ENCODE results near the gene ZNF335. TPM values are rescaled to one million over a fixed set of nuclear protein-coding genes. Genes with fewer than 3 reads are reported as not detected.

ZNF335 gene, protein sequence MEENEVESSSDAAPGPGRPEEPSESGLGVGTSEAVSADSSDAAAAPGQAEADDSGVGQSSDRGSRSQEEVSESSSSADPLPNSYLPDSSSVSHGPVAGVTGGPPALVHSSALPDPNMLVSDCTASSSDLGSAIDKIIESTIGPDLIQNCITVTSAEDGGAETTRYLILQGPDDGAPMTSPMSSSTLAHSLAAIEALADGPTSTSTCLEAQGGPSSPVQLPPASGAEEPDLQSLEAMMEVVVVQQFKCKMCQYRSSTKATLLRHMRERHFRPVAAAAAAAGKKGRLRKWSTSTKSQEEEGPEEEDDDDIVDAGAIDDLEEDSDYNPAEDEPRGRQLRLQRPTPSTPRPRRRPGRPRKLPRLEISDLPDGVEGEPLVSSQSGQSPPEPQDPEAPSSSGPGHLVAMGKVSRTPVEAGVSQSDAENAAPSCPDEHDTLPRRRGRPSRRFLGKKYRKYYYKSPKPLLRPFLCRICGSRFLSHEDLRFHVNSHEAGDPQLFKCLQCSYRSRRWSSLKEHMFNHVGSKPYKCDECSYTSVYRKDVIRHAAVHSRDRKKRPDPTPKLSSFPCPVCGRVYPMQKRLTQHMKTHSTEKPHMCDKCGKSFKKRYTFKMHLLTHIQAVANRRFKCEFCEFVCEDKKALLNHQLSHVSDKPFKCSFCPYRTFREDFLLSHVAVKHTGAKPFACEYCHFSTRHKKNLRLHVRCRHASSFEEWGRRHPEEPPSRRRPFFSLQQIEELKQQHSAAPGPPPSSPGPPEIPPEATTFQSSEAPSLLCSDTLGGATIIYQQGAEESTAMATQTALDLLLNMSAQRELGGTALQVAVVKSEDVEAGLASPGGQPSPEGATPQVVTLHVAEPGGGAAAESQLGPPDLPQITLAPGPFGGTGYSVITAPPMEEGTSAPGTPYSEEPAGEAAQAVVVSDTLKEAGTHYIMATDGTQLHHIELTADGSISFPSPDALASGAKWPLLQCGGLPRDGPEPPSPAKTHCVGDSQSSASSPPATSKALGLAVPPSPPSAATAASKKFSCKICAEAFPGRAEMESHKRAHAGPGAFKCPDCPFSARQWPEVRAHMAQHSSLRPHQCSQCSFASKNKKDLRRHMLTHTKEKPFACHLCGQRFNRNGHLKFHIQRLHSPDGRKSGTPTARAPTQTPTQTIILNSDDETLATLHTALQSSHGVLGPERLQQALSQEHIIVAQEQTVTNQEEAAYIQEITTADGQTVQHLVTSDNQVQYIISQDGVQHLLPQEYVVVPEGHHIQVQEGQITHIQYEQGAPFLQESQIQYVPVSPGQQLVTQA (N-terminal part only)
- total RNA-seq (2021; fragmentation: NEBNext Ultra II Directional; extraction: Animal tissue kit (Norgen Biotek cat#: 25700)), result 14.6 and 15.9 TPM in 2 replicates
- 12.4 and 17.1 TPM in 2 replicates for polyA plus RNA-seq (2011; rRNA removed)
- 9.0 TPM for polyA plus RNA-seq (2011; cell fraction: cytosol; rRNA removed)
- polyA plus RNA-seq (2011; cell fraction: nucleus; rRNA removed), result 36.3 TPM
- 7.6 to 12.8 TPM (median 11.8 TPM) in 4 replicates for polyA plus RNA-seq (2012, experiment 1 of 2)
- 8.5 TPM for polyA plus RNA-seq (2012, experiment 2 of 2)
- polyA plus RNA-seq (2013, experiment 1 of 2), result 10.1 TPM
- polyA plus RNA-seq (2013, experiment 2 of 2), result 8.8 TPM
- 11.4 and 15.8 TPM in 2 replicates for polyA minus RNA-seq (2011; rRNA and poly(A)+ RNA removed)
- polyA minus RNA-seq (2011; cell fraction: cytosol; rRNA and poly(A)+ RNA removed), result 11.1 TPM
- polyA minus RNA-seq (2011; cell fraction: nucleus; rRNA and poly(A)+ RNA removed), result 31.5 TPM
- long read RNA-seq, experiment 1, partial matches to known transcripts, result 5 of 6 reads
- long read RNA-seq, experiment 1, other reads (novel, unspliced or antisense), result 1 of 6 reads
- long read RNA-seq, experiment 2, partial matches to known transcripts, result 0 of 2 reads
- long read RNA-seq, experiment 2, other reads (novel, unspliced or antisense), result 2 of 2 reads

DNA sequence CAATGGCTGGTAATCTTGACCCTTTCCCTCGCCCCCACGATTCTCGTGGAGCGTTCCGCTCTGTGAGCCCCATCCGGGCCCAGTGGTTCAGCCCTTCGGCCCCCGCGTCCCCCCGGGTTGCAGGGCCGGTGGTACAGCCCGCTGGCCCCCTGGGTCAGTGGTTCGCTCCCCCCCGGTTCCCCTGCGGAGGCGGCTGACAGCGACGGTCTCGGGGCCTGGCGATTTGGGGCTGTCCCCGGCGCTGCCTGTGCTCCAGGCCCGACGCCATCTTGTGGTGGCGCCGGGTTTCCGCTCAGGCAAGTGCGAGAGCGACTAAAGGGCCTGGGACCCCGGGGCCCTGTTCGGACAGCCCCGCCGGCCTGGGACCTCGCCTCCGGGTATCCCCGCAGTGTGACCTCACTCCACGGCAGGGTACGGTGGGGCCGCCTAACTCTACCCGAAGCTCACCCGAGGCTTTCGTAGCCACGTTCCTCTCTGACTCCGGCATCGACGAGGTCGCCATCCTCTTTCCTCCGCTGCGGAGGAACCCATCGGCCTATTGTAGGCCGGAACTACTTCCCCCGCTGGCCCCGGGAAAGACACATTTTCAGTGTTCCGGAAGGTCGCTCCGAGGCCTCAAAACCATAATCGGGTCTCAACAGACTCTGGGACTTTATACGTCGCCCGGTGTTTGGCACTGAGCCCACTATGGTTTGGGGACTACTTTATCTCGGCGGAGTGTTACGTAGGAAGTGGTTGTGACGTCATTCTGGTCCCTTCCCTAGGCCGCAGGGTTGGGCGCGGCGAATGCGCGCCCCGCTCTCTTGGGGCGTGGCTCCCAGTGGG lies at the start of gene ZNF335:
Gene ZNF335 (minus strand): TSS at position 529 of the 825 bp plus-strand sequence. CDS start 793 bp downstream, outside the sequence.
- Histone ChIP-seq H3K79me2 (ENCODE audit: control insufficient read depth in 1 of 2, insufficient read depth in 2 of 2, low read length in 2 of 2) (no peaks in the 10 kb centered on the region), H2AK5ac (ENCODE audit: low read depth, low read length) (no peak within 1 kb of the TSS; the same call in 1 of the 2 replicates), H2BK20ac (ENCODE audit: low read length) (0 out of 2 replicates have a peak within 1 kb of the TSS, but pooled peaks have one; percentile 67), H4K20me1 (replicated peaks in 1 of 2; ENCODE audit: control insufficient read depth in 1 of 2, insufficient read depth in 2 of 2, low read length in 2 of 2) (peaks cover 0 to 2% of the 10 kb centered on the region in 2 experiments), H3K23ac (ENCODE audit: insufficient read length) (no peak within 1 kb of the TSS), H2AFZ (ENCODE audit: low read length) (peak within 1 kb of the TSS; percentile 94), H3K79me1 (ENCODE audit: low read depth, low read length) (no peaks in the 10 kb centered on the region), H4K5ac (ENCODE audit: insufficient read length, low read depth, low read length) (peak within 1 kb of the TSS; percentile 100), H3K4me1 (replicated peaks in 1 of 4; ENCODE audit: control insufficient read depth in 3 of 4, insufficient read depth in 4 of 4, low read length in 3 of 4) (peaks cover 0 to 8% (median 2%) of the 10 kb centered on the region in 4 experiments; a peak in 4 of 7 replicates), H4K91ac (replicated peaks; ENCODE audit: insufficient read length, low read length) (peak within 1 kb of the TSS; percentile 99), H3K4me3 (ENCODE audit: extremely low read depth in 1 of 4, insufficient read depth in 2 of 4, low read depth in 3 of 4, low read length in 4 of 4) (peak within 1 kb of the TSS; percentile 67 to 99 (median 82)), H2BK120ac (replicated peaks; ENCODE audit: low read depth, low read length) (peak within 1 kb of the TSS; percentile 100), H3K27ac (ENCODE audit: low read depth, low read length) (peak within 1 kb of the TSS; percentile 100), H2BK15ac (ENCODE audit: low read length) (peak within 1 kb of the TSS; percentile 100; the same call in 1 of the 2 replicates), H3K23me2 (ENCODE audit: low read depth, low read length) (peaks cover 3% of the 10 kb centered on the region; the same call in 1 of the 2 replicates), H2BK5ac (ENCODE audit: low read depth, low read length) (peak within 1 kb of the TSS; percentile 100), H3K27me3 (replicated peaks in 1 of 4; ENCODE audit: control insufficient read depth in 3 of 4, extremely low read depth in 1 of 4, insufficient read depth in 3 of 4, low read length in 3 of 4) (no peaks in the 10 kb centered on the region), H3K14ac (ENCODE audit: insufficient read length) (no peak within 1 kb of the TSS), H3K56ac (replicated peaks; ENCODE audit: insufficient read length, low read depth, low read length) (peak within 1 kb of the TSS; percentile 99), H3K36me3 (ENCODE audit: control insufficient read depth in 2 of 4, insufficient read depth in 4 of 4, low read length in 3 of 4) (peaks cover 3 to 19% (median 10%) of the 10 kb centered on the region in 4 experiments; a peak in 7 of 8 replicates), H4K8ac (ENCODE audit: extremely low read depth, insufficient read depth, low read length) (peak within 1 kb of the TSS; percentile 100), H2BK12ac (ENCODE audit: low read depth, low read length) (peak within 1 kb of the TSS; percentile 100), H3K9me3 (ENCODE audit: insufficient read depth in 2 of 2, low read depth in 1 of 2, low read length in 1 of 2) (no peaks in the 10 kb centered on the region), H3K9ac (replicated peaks in 1 of 4; ENCODE audit: extremely low read depth in 1 of 4, low read depth in 3 of 4, low read length in 3 of 4) (peak within 1 kb of the TSS; percentile 97 to 100 (median 100)), H3K4ac (replicated peaks; ENCODE audit: insufficient read length, low read depth, low read length) (peak within 1 kb of the TSS; percentile 44), H3K18ac (ENCODE audit: extremely low read depth, low read length) (peak within 1 kb of the TSS; percentile 100), H3K4me2 (ENCODE audit: insufficient read depth in 1 of 2, low read depth in 2 of 2, low read length in 2 of 2) (peak within 1 kb of the TSS; percentile 55 to 73)
- 3% methylated on average over 60 of the region's 72 CpGs; no CpG with 5 or more reads in 1 of the 2 experiments for WGBS, 2 experiments (ENCODE audit: extremely low coverage in 1 of 2, insufficient coverage in 1 of 2, insufficient read length in 1 of 2, insufficient replicate concordance in 2 of 2, low coverage in 1 of 2, low lambda C conversion rate in 2 of 2, missing lambda C conversion rate in 1 of 2)
- CTCF ChIA-PET (ENCODE audit: partially characterized antibody), result interaction anchor here (0.9 to 5.3 kb wide), 10 partner anchors 10 to 111 kb away, joined by 3 to 80 read pairs (median 6); partner anchors contain the start of genes CTSA and NEURL2
- POLR2A ChIA-PET (ENCODE audit: partially characterized antibody), result interaction anchor here (0.8 to 16.7 kb wide), 17 partner anchors 9 to 139 kb away, joined by 3 to 238 read pairs (median 5); partner anchors contain the start of genes PCIF1, PLTP and SNX21
- DNase-seq (ENCODE audit: low read depth in 1 of 2, low spot score in 2 of 2), result peak; percentile 88 to 96
- no peak for FAIRE-seq
- TF ChIP-seq PHF8 (conservative IDR thresholded peaks at IDR 0.05; ENCODE audit: low read depth, low read length), result peak; percentile 94
- no peak for TF ChIP-seq SUZ12 (IDR thresholded peaks at IDR 0.05; ENCODE audit: low read length)

Measured in H1 (cell line).